ENCODE measurements around the gene EML5. TPM values are rescaled to one million over a fixed set of nuclear protein-coding genes. Genes with fewer than 3 reads are reported as not detected.
A peak's percentile ranks its signal among the peaks of the same experiment; 100 is the strongest.

The EML5 gene
- total RNA-seq (2014; rRNA removed; shearing (Covaris generic); ENCODE audit: low replicate concordance), result 0.23 and 0.62 TPM in 2 replicates

GRCh38 chr14:88792473-88793258 is at the start of gene EML5:
Gene EML5, minus strand, starts transcription at chr14:88792953. Its CDS starts 450 bp downstream, at chr14:88792503.
- no peaks in the 10 kb centered on the region for H3K36me3 ChIP-seq
- H3K9me3 ChIP-seq, result no peaks in the 10 kb centered on the region
- DNase-seq, result peak; percentile 59
- peaks cover 21% of the 10 kb centered on the region; the same call in 1 of the 2 replicates for H3K27me3 ChIP-seq
- H3K4me3 ChIP-seq, result peak within 1 kb of the TSS; percentile 45

GRCh38 chr14:88842414-88842813 is 49.7 kb upstream of the EML5 start:
- Histone ChIP-seq H3K36me3 (no peaks in the 10 kb centered on the region), H3K27me3 (no peaks in the 10 kb centered on the region), H3K9me3 (no peaks in the 10 kb centered on the region), H3K4me3 (no peak overlapping the region)
- DNase-seq, result no peak

GRCh38 chr14:88841741-88842140 is 49.0 kb upstream of the EML5 start:
- H3K36me3 ChIP-seq, result no peaks in the 10 kb centered on the region
- no peak for DNase-seq
- no peaks in the 10 kb centered on the region for H3K27me3 ChIP-seq
- no peaks in the 10 kb centered on the region for H3K9me3 ChIP-seq
- H3K4me3 ChIP-seq, result no peak overlapping the region

DNA sequence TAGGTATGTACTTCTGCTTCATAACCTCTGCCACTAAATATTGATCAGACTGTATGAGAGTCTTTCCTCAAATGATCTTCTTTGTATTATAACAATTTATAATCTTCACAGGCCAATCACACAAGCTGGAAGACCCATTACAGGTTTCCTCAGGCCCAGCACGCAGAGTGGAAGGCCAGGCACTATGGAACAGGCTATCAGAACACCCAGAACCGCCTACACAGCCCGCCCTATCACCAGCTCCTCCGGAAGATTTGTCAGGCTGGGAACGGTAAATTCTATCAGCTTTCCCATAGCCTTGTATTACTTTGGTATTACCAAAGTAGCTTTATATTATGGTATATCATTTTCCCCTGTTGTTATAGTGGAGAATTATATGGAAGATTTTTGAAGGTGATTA is 48.2 kb upstream of the EML5 start:
- Histone ChIP-seq H3K4me3 (no peak overlapping the region), H3K9me3 (no peaks in the 10 kb centered on the region), H3K36me3 (no peaks in the 10 kb centered on the region), H3K27me3 (no peaks in the 10 kb centered on the region)
- DNase-seq, result no peak

DNA sequence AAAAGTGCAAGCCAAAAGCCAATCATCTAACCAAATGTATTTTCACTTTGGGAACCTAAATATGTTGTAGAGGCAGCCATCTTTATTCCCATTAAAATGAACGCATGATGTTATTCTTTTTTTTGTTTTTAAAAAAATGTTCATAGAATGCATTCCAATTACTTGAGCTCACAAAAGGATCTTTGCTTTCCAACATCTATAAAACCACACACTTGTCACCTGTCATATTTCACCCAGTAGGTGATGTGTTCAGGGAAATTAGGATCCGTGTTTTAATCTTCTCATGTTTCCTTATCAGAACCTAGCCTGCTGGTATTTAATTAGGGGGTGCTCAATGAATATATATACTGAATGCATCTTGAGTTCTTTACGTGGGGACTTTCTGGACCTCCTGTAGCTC is 45.3 kb upstream of the EML5 start:
- Histone ChIP-seq H3K27me3 (no peaks in the 10 kb centered on the region), H3K36me3 (no peaks in the 10 kb centered on the region), H3K9me3 (no peaks in the 10 kb centered on the region), H3K4me3 (no peak overlapping the region)
- no peak for DNase-seq

- Histone ChIP-seq H3K4me3 (no peak overlapping the region), H3K9me3 (no peaks in the 10 kb centered on the region), H3K36me3 (peaks cover 4% of the 10 kb centered on the region; the same call in 1 of the 2 replicates), H3K27me3 (no peaks in the 10 kb centered on the region)
- no peak for DNase-seq
Observed at GRCh38 chr14:88837495-88837894, 44.7 kb upstream of the EML5 start.

- H3K9me3 ChIP-seq, result no peaks in the 10 kb centered on the region; the same call in 1 of the 2 replicates
- no peaks in the 10 kb centered on the region for H3K27me3 ChIP-seq
- H3K36me3 ChIP-seq, result peaks cover 7% of the 10 kb centered on the region; the same call in 1 of the 2 replicates
- no peak for DNase-seq
- H3K4me3 ChIP-seq, result no peak overlapping the region
Observed at GRCh38 chr14:88835661-88836060, 42.9 kb upstream of the EML5 start.

DNA sequence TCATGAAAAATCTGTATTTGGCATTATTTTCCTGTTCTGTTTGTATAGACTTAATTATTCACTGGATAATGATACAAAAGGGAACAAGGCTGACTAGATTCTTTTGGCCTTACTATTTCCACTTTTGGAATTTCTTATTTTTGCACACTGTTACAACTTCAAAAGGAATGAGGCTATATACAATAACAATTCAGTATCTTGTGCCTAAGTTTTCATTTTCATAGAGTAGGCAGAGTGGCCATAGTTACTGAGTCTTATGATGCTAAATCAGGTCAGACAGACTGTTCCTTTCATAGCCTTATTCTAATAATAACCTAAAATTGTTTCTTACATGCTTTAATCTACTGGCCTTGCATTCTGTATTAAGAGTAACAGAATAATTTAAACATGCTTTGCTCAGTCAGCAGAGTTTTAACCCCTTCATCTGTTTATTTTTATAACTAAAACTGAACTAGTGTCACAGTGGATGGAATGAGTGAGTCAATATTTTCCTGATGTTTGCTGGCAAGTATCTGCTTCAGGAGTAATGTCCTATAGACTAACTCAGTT is 42.2 kb upstream of the EML5 start:
- DNase-seq, result no peak
- H3K36me3 ChIP-seq, result peaks cover 7% of the 10 kb centered on the region; the same call in 1 of the 2 replicates
- H3K27me3 ChIP-seq, result no peaks in the 10 kb centered on the region
- H3K9me3 ChIP-seq, result no peaks in the 10 kb centered on the region; the same call in 1 of the 2 replicates
- H3K4me3 ChIP-seq, result no peak overlapping the region

GRCh38 chr14:88831284-88831683 is 38.5 kb upstream of the EML5 start:
- H3K27me3 ChIP-seq, result no peaks in the 10 kb centered on the region
- H3K4me3 ChIP-seq, result no peak overlapping the region
- H3K36me3 ChIP-seq, result peaks cover 7% of the 10 kb centered on the region; the same call in 1 of the 2 replicates
- no peaks in the 10 kb centered on the region; the same call in 1 of the 2 replicates for H3K9me3 ChIP-seq
- peak; percentile 75 for DNase-seq

GRCh38 chr14:88829685-88830302 is 37.0 kb upstream of the EML5 start:
- Histone ChIP-seq H3K27me3 (no peaks in the 10 kb centered on the region), H3K9me3 (no peaks in the 10 kb centered on the region; the same call in 1 of the 2 replicates), H3K4me3 (no peak overlapping the region), H3K36me3 (peaks cover 7% of the 10 kb centered on the region; the same call in 1 of the 2 replicates)
- DNase-seq, result no peak

DNA sequence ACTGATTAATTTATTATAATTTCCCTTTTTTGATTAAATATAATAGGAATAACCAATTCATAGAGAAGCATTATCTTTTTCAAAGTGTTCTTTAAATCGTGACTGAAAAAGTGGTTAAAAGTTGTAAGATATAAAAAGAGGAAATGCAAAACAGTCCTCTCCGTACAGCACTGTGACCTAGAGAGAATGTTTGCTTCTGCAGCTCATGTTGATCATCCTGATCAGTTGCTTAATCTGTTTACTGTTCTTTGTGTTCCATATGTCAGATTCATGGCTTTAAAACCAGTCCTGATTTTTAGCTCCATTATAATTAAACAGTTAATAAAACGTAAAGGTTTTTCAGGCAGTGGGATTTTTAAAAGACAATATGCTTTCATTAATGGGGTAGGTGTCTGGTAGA is 36.4 kb upstream of the EML5 start:
- no peak for DNase-seq
- H3K9me3 ChIP-seq, result no peaks in the 10 kb centered on the region; the same call in 1 of the 2 replicates
- H3K4me3 ChIP-seq, result no peak overlapping the region

GRCh38 chr14:88825503-88825902 is 32.8 kb upstream of the EML5 start:
- Histone ChIP-seq H3K36me3 (no peaks in the 10 kb centered on the region), H3K9me3 (no peaks in the 10 kb centered on the region), H3K4me3 (peak overlapping the region; percentile 73), H3K27me3 (no peaks in the 10 kb centered on the region)
- no peak for DNase-seq

More for the DNA sequence above, 36.4 kb upstream of the EML5 start:
- Histone ChIP-seq H3K27me3 (no peaks in the 10 kb centered on the region), H3K36me3 (peaks cover 7% of the 10 kb centered on the region; the same call in 1 of the 2 replicates)

- Histone ChIP-seq H3K36me3 (no peaks in the 10 kb centered on the region), H3K9me3 (no peaks in the 10 kb centered on the region), H3K4me3 (peak overlapping the region; percentile 73), H3K27me3 (no peaks in the 10 kb centered on the region)
- DNase-seq, result no peak
Observed at GRCh38 chr14:88825078-88825458, 32.3 kb upstream of the EML5 start.

DNA sequence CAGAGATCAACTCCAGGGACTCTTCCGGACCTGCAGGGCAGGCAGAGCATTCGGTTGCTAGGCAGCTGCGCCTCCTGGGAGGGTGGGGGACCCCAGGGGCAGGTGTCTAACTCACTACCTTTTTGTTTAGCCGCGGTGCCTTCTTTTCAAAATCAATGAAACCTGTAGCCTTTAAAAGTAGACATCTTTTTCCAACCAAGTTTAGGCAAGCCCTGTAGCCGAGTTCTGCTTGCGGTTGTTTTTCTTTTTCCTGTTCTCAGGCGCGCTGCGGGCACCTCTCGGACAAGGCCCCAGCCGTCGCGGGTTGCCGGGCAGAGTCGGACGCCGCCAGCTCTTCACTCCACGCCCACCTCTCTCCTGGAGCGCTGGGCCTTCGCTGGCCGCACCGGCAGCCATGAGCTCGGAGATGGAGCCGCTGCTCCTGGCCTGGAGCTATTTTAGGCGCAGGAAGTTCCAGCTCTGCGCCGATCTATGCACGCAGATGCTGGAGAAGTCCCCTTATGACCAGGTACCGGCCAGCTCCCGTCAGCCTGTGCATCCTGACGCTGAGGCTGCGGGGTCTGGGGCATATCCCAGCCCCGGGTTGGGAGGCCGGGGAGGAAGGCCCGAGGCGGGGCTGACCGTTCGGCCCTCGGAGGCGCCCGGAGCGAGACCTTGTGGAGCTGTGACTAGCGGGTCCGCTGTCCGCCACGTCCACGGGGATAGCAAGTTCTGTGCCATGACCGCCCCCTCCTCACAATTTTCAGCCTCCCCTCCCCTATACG is 31.7 kb upstream of the EML5 start, which contains the start of gene TTC8:
Gene TTC8, plus strand, starts transcription at position 338 of the 764 bp plus-strand sequence. Its CDS starts 57 bp downstream, at position 395.
- peak within 1 kb of the TSS; percentile 73 for H3K4me3 ChIP-seq
- H3K36me3 ChIP-seq, result no peaks in the 10 kb centered on the region
- H3K27me3 ChIP-seq, result no peaks in the 10 kb centered on the region
- no peaks in the 10 kb centered on the region for H3K9me3 ChIP-seq
- DNase-seq, result peak; percentile 83

DNA sequence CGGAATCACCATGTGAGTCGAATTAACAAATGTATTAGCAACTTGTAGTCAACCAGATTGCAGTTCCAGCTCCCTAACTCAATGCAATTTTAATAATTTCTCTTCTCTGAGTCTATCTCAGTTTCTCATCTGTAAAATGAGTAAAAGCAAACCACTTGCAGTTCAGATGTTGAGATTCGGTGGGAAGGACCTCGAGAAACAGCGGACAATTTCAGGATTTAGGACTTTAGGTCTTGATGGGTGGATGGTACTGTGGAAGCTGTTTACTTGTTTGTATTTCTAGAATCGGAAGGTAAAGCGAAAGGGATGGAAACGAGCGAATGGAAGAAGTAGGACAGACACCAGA is 31.2 kb upstream of the EML5 start:
- peak overlapping the region; percentile 73 for H3K4me3 ChIP-seq
- no peaks in the 10 kb centered on the region for H3K27me3 ChIP-seq
- DNase-seq, result no peak
- no peaks in the 10 kb centered on the region for H3K36me3 ChIP-seq
- no peaks in the 10 kb centered on the region for H3K9me3 ChIP-seq

DNA sequence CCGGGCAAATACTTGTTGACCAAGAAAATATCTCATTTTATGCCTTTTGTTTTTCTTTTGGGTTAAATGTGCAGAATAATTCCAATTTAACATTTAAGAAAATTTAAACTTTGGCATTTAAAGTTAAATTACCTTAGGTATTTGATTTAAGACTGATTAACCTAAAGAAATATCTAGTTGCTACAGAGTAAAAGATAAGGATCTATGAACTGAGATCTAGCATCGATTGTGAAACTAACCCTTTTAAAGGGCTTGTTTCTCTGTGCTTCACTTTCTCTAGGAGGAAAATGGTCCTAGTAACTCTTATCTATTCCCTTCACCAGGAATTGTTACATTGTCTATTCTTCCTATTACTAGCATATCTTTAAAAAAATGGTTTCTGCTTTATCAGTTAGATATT is 29.1 kb upstream of the EML5 start:
- Histone ChIP-seq H3K36me3 (no peaks in the 10 kb centered on the region), H3K4me3 (no peak overlapping the region), H3K9me3 (no peaks in the 10 kb centered on the region), H3K27me3 (no peaks in the 10 kb centered on the region)
- no peak for DNase-seq

DNA sequence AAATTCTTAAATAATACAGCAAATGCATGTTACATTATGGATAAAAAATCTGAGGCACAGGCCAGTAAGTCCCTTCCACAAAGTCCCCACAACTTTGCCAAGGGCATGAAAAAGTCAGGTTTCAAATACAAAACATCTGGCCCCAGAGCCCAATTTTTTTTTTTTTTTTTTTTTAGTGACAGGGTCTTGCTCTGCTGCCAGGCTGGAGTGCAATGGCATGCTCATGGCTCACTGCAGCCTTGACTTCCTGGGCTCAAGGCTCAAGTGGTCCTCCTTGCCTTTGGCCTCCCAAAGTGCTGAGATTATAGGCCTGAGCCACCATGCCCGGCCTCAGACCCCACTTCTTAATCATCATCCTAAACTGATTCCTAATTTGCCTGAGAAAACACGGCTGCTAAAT is 28.6 kb upstream of the EML5 start:
- Histone ChIP-seq H3K36me3 (no peaks in the 10 kb centered on the region), H3K9me3 (no peaks in the 10 kb centered on the region), H3K27me3 (no peaks in the 10 kb centered on the region), H3K4me3 (no peak overlapping the region)
- no peak for DNase-seq

All from MG63 (cell line).